Keratinocyte (primary cell): Measurements from ENCODE around the gene MSANTD1. TPM values are rescaled to one million over a fixed set of nuclear protein-coding genes. Genes with fewer than 3 reads are reported as not detected.

Experiments
- DNase-seq: peaks from one replicate; pipeline ENCODE4 v3.0.0-alpha.2; 2011; ENCODE audit warnings: low read depth, missing footprints, low spot score
- FAIRE-seq: peaks from 2 replicates; lab custom pipeline; 2011; peaks lifted over from hg19 to GRCh38; lab: Jason Lieb, UNC
- H2AFZ ChIP-seq: 2 replicates; pipeline ENCODE4 v1.6.0; 2012; ENCODE audit warnings: low read length, control low read depth, inconsistent platforms; ENCODE audit not compliant: control insufficient read depth
- H3K27ac ChIP-seq: 2 replicates; pipeline ENCODE4 v1.5.1; 2011; ENCODE audit warnings: low read length; ENCODE audit not compliant: control insufficient read depth, insufficient read depth
- H3K27me3 ChIP-seq: 3 replicates; pipeline ENCODE4 v1.6.0; 2011; ENCODE audit warnings: low read length; ENCODE audit not compliant: control insufficient read depth, insufficient read depth; ENCODE audit errors: extremely low read depth
- H3K36me3 ChIP-seq, 2 experiments: 2 replicates in 1 of 2; 3 replicates in 1 of 2; pipeline ENCODE4 v1.5.1; 2011; ENCODE audit warnings: low read length in 2 of 2, mild to moderate bottlenecking in 1 of 2; ENCODE audit not compliant: control insufficient read depth in 2 of 2, insufficient read depth in 2 of 2; ENCODE audit errors: extremely low read depth in 1 of 2
- H3K4me1 ChIP-seq: 3 replicates; pipeline ENCODE4 v1.5.1; 2011; ENCODE audit warnings: low read length; ENCODE audit not compliant: control insufficient read depth, insufficient read depth; ENCODE audit errors: extremely low read depth
- H3K4me2 ChIP-seq: 3 replicates; pipeline ENCODE4 v1.6.0; 2011; ENCODE audit warnings: low read depth, low read length; ENCODE audit not compliant: control insufficient read depth, insufficient read depth; ENCODE audit errors: extremely low read depth
- H3K4me3 ChIP-seq, 3 experiments: fragments of 200-600 bp in 1 of 3; sonication (generic) in 1 of 3; 2 replicates in 2 of 3; 3 replicates in 1 of 3; pipeline ENCODE4 v1.5.1; 2011 to 2016; ENCODE audit warnings: low read length in 3 of 3, mild to moderate bottlenecking in 3 of 3, control low read depth in 2 of 3, inconsistent platforms in 1 of 3, low read depth in 1 of 3, mixed read lengths in 1 of 3, mixed run types in 1 of 3, moderate library complexity in 1 of 3; ENCODE audit not compliant: control insufficient read depth in 2 of 3, insufficient read depth in 2 of 3; ENCODE audit errors: extremely low read depth in 1 of 3
- H3K79me2 ChIP-seq: 2 replicates; pipeline ENCODE4 v1.6.0; 2012; ENCODE audit warnings: low read length; ENCODE audit not compliant: control insufficient read depth, insufficient read depth
- H3K9ac ChIP-seq: 3 replicates; pipeline ENCODE4 v1.6.0; 2011; ENCODE audit warnings: low read length; ENCODE audit not compliant: control insufficient read depth, insufficient read depth; ENCODE audit errors: extremely low read depth
- H3K9me1 ChIP-seq: 3 replicates; pipeline ENCODE4 v1.6.0; 2011; ENCODE audit warnings: low read length; ENCODE audit not compliant: control insufficient read depth, insufficient read depth; ENCODE audit errors: extremely low read depth
- H3K9me3 ChIP-seq: 2 replicates; pipeline ENCODE4 v1.5.1; 2012; ENCODE audit warnings: low read depth, low read length; ENCODE audit not compliant: control insufficient read depth
- H4K20me1 ChIP-seq: 3 replicates; pipeline ENCODE4 v1.6.0; 2011; ENCODE audit warnings: low read length; ENCODE audit not compliant: control insufficient read depth, insufficient read depth; ENCODE audit errors: extremely low read depth
- EZH2 ChIP-seq: IDR thresholded peaks from one replicate; pipeline ENCODE4 v1.6.1; 2012; ENCODE audit warnings: inconsistent platforms, mild to moderate bottlenecking, low read length, moderate library complexity
- dilution Hi-C: fragments of 300-500 bp; cut with MboI; formaldehyde crosslinking; loops from one replicate; pipeline ENCODE4 v1.7.0; 2020; ENCODE audit warnings: low sequenced_read_pairs; ENCODE audit not compliant: extremely low pct_ligation_motif_present
- polyA plus RNA-seq, 5 experiments: library from polyadenylated mRNA; depleted of rRNA in 3 of 5; stranded (reverse) in 3 of 5; stranded (forward) in 1 of 5; unstranded in 1 of 5; fragments of >200 nt; gene quantifications; 1 replicate in 1 of 5; 2 replicates in 3 of 5; 3 replicates in 1 of 5; pipeline versions ENCODE4 v1.2.1 to v1.2.3, GENCODE V29; 2011 to 2012; ENCODE audit warnings: missing spikeins in 2 of 5, low read depth in 1 of 5, low replicate concordance in 1 of 5
- TF ChIP-seq, protein P1 (sequence below), 3 experiments: IDR thresholded peaks in 1 of 3; conservative IDR thresholded peaks in 1 of 3; optimal IDR thresholded peaks in 1 of 3; 2 replicates in 2 of 3; 3 replicates in 1 of 3; pipeline versions ENCODE3 to v1.5.1; 2011; ENCODE audit warnings: low read length in 3 of 3, mild to moderate bottlenecking in 3 of 3, moderate library complexity in 2 of 3, control low read depth in 1 of 3, inconsistent platforms in 1 of 3; ENCODE audit not compliant: insufficient read depth in 2 of 3; ENCODE audit errors: extremely low read depth in 1 of 3

The MSANTD1 gene
- polyA plus RNA-seq, 1 donor (not counting 4 experiments of a cell fraction or from before 2014, with no cell fraction given) = not detected

DNA sequence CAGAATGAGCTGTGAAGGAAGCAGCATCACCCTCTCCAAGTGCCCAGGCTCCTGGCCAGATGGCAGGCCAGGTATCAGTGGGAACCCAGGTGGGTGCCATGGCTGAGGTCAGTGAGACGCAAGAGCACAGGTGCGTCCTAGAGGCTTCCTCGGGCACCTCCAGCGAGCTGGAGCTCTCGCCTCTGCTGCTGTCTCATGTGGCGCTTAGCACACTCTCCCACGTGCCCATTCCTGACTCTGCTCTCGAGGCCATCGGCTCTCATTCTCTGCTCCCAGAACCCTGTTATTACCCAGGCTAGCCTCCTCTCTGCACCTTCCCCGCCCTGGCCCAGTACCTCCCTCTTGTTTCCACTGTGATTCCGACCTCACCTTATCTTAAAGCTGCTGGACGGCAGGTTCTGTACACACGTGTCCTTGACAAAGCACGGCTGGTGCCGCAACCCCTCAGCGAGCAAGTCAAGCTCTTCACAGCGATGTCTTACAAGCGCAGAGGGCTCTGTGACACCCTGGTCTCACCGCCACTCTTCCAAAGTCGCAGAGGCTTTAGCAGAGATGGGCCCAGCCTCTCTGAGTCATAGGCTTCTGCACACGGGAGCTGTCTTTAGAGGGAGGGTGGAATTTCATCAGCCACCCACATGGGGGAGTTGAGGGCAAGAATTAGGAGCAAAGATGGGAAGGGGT, 15.4 kb upstream of the MSANTD1 start:
- dilution Hi-C loops = no loop called here
- Histone ChIP-seq H3K9me1 (no peaks in the 10 kb centered on the region), H3K79me2 (no peaks in the 10 kb centered on the region), H4K20me1 (no peaks in the 10 kb centered on the region), H3K9me3 (no peaks in the 10 kb centered on the region), H3K4me1 (no peaks in the 10 kb centered on the region), H3K36me3 (peaks cover 46% of the 10 kb centered on the region in 2 experiments), H3K4me2 (no peak overlapping the region), H3K4me3 (no peak overlapping the region), H3K9ac (no peak overlapping the region), H3K27me3 (no peaks in the 10 kb centered on the region), H3K27ac (no peak overlapping the region), H2AFZ (no peak overlapping the region)
- TF ChIP-seq, protein P1, sequence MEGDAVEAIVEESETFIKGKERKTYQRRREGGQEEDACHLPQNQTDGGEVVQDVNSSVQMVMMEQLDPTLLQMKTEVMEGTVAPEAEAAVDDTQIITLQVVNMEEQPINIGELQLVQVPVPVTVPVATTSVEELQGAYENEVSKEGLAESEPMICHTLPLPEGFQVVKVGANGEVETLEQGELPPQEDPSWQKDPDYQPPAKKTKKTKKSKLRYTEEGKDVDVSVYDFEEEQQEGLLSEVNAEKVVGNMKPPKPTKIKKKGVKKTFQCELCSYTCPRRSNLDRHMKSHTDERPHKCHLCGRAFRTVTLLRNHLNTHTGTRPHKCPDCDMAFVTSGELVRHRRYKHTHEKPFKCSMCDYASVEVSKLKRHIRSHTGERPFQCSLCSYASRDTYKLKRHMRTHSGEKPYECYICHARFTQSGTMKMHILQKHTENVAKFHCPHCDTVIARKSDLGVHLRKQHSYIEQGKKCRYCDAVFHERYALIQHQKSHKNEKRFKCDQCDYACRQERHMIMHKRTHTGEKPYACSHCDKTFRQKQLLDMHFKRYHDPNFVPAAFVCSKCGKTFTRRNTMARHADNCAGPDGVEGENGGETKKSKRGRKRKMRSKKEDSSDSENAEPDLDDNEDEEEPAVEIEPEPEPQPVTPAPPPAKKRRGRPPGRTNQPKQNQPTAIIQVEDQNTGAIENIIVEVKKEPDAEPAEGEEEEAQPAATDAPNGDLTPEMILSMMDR (optimal IDR thresholded peaks at IDR 0.05 in 1 of 3, IDR thresholded peaks at IDR 0.05 in 1 of 3, conservative IDR thresholded peaks at IDR 0.05 in 1 of 3; ENCODE audit: extremely low read depth in 1 of 3, insufficient read depth in 2 of 3, low read length in 3 of 3) = no peak
- TF ChIP-seq EZH2 = no peak
- DNase-seq = no peak
- no peak for FAIRE-seq

DNA sequence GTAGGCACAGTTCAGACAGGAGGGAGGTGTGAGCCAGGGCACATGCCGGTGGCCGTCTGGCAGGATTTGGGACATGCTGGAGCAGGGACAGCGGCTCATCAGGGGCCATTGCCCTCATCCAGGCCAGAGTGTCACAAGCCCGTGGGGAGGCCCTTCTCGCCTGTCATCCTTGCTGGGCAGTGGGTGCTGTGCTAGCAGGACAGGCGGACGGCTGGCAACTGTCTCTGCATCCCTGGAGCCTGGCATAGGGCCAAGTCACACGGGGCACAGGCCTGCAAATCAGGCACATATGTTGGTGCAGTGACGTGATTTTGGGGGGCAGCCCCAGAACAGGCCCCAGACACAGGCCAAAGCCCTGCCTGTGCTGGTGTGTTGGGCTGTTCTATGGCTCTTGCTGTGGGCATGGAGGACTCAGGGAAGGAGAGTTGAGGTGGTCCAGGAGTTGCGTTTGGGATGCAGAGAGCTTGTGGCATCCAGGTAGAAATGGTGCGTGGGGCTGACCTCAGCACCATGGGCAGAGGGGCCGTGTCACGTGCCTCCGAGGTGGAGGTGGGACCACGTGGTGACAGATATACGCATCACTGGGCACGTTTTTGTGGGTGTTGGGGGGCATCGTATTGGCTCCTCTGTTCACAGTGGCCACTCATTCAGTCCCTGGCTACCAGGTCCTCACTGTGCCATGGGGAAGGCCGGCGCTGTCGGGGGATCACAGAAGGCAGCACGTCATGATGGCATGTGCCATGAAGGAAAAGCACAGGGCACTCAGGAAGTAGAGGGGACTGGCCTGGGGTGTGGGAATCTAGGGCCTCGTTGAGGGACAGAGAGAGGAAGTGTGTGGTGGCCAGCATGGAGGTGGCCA, 14.6 kb upstream of the MSANTD1 start:
- FAIRE-seq (no peak), DNase-seq (no peak)
- Histone ChIP-seq H4K20me1 (no peaks in the 10 kb centered on the region), H3K27ac (no peak overlapping the region), H3K4me2 (no peak overlapping the region), H3K27me3 (no peaks in the 10 kb centered on the region), H3K4me3 (no peak overlapping the region), H3K4me1 (no peaks in the 10 kb centered on the region), H3K79me2 (no peaks in the 10 kb centered on the region), H2AFZ (no peak overlapping the region), H3K9ac (no peak overlapping the region), H3K9me1 (no peaks in the 10 kb centered on the region), H3K36me3 (peaks cover 40 to 43% of the 10 kb centered on the region in 2 experiments), H3K9me3 (no peaks in the 10 kb centered on the region)
- dilution Hi-C loops = no loop called here
- TF ChIP-seq, protein P1 (optimal IDR thresholded peaks at IDR 0.05 in 1 of 3, IDR thresholded peaks at IDR 0.05 in 1 of 3, conservative IDR thresholded peaks at IDR 0.05 in 1 of 3; ENCODE audit: extremely low read depth in 1 of 3, insufficient read depth in 2 of 3, low read length in 3 of 3) = no peak
- no peak for TF ChIP-seq EZH2
